Gastroesophageal sphincter (tissue), 4 donors: Measurements from ENCODE around the gene MMRN1. TPM values are rescaled to one million over a fixed set of nuclear protein-coding genes. Genes with fewer than 3 reads are reported as not detected.

Source experiments
- ATAC-seq: fragments of 150-250 bp; one replicate; pipeline ENCODE4 v1.9.1; 2016; ENCODE audit warnings: mild to moderate bottlenecking, moderate library complexity
- H3K27ac ChIP-seq, 4 donors: fragments of 200-600 bp; sonication (generic) in 3 of 4; 1 replicate in 3 of 4; 2 replicates in 1 of 4; pipeline ENCODE4 v1.5.1; 2016 to 2019
- H3K27me3 ChIP-seq: fragments of 200-600 bp; sonication (generic); one replicate; pipeline ENCODE4 v1.5.1; 2019
- H3K36me3 ChIP-seq, 2 donors: fragments of 200-600 bp; sonication (generic); one replicate each; pipeline ENCODE4 v1.5.1; 2019; ENCODE audit warnings: control low read depth in 1 of 2
- H3K4me1 ChIP-seq, 3 donors: fragments of 200-600 bp; sonication (generic); 1 replicate in 2 of 3; 2 replicates in 1 of 3; pipeline ENCODE4 v1.5.1; 2016 to 2019; ENCODE audit warnings: control low read depth in 2 of 3
- H3K4me3 ChIP-seq, 2 donors: fragments of 200-600 bp; sonication (generic); one replicate each; pipeline ENCODE4 v1.5.1; 2019; ENCODE audit warnings: mild to moderate bottlenecking in 1 of 2, moderate library complexity in 1 of 2
- H3K9me3 ChIP-seq, 3 donors: fragments of 200-600 bp; sonication (generic); one replicate each; pipeline ENCODE4 v1.5.1; 2017 to 2019; ENCODE audit warnings: control low read depth in 2 of 3
- EP300 ChIP-seq: sonication (generic); formaldehyde crosslinking; IDR thresholded peaks from one replicate; pipeline ENCODE4 v1.6.1; 2017; ENCODE audit warnings: antibody characterized with exemption, mild to moderate bottlenecking
- POLR2A ChIP-seq, 2 donors: fragments of 450-650 bp; IDR thresholded peaks; one replicate each; pipeline ENCODE4 v1.6.1; 2017; ENCODE audit warnings: antibody characterized with exemption in 2 of 2, mild to moderate bottlenecking in 2 of 2, moderate library complexity in 1 of 2
- POLR2AphosphoS5 ChIP-seq: sonication (generic); formaldehyde crosslinking; IDR thresholded peaks from one replicate; pipeline ENCODE4 v1.6.1; 2017; ENCODE audit warnings: antibody characterized with exemption
- WGBS, 2 donors: methylation state at CpG; one replicate each; pipeline ENCODE4 v1.1.5; 2018; ENCODE audit warnings: low coverage in 1 of 2; 5-methylcytosine and 5-hydroxymethylcytosine counted together
- total RNA-seq, 4 donors: library from RNA; depleted of rRNA; stranded (reverse); fragments of >200 nt; gene quantifications; one replicate each; pipeline ENCODE4 v1.1.0, GENCODE V29; 2016
- TF ChIP-seq, protein P1 (sequence below), 4 experiments: fragments of 200-600 bp in 2 of 4; fragments of 450-650 bp in 2 of 4; sonication (generic) in 1 of 4; IDR thresholded peaks; one replicate each; pipeline ENCODE4 v1.5.1; 2017 to 2019; ENCODE audit warnings: antibody characterized with exemption in 4 of 4, mild to moderate bottlenecking in 2 of 4, moderate library complexity in 2 of 4

Gene MMRN1
- total RNA-seq, 4 donors from 2014 or later: 1.9 to 75.2 (median 43.5) TPM

DNA sequence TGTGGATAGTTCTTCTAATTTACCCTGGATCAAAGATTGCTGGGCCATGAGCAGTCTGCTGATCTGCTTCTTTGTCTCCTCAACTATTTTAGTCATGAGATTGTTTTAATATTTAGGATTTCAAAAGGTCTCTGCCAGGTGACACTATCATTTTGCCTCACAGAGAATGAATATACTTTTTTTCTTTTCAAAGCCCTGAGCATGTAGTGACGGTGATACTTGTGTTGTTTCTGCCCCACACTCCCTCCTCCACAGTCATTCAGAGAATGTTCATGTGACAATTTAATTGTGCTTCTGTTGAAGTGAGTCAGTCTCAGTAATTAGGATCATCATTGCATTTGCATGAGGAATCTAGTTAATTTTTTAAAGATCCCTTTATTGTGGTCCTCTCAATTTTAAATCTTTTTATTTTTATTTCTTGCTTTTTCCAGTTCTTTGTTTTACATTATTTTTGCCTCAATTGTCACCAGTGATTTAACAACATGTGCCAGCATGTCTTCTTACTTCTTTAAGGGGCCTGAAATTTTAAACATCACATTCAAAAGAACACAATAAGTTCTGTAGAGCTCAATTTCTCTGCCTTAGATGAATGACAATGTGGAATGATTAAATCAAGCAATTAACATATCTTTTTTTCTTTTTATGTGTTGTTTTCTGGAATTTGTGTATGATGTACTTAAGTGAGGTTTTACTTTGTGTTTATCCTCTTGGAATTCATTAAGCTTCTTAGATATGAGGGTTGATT lies 12.3 kb downstream of the MMRN1 start:
- ATAC-seq: no peak
- H3K9me3 ChIP-seq: no peaks in the 10 kb centered on the region
- TF ChIP-seq POLR2AphosphoS5 (no peak), POLR2A (IDR thresholded peaks at IDR 0.05) (no peak), EP300 (no peak)
- TF ChIP-seq, protein P1, sequence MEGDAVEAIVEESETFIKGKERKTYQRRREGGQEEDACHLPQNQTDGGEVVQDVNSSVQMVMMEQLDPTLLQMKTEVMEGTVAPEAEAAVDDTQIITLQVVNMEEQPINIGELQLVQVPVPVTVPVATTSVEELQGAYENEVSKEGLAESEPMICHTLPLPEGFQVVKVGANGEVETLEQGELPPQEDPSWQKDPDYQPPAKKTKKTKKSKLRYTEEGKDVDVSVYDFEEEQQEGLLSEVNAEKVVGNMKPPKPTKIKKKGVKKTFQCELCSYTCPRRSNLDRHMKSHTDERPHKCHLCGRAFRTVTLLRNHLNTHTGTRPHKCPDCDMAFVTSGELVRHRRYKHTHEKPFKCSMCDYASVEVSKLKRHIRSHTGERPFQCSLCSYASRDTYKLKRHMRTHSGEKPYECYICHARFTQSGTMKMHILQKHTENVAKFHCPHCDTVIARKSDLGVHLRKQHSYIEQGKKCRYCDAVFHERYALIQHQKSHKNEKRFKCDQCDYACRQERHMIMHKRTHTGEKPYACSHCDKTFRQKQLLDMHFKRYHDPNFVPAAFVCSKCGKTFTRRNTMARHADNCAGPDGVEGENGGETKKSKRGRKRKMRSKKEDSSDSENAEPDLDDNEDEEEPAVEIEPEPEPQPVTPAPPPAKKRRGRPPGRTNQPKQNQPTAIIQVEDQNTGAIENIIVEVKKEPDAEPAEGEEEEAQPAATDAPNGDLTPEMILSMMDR (IDR thresholded peaks at IDR 0.05): no peak
- H3K4me1 ChIP-seq: no peaks in the 10 kb centered on the region
- H3K4me3 ChIP-seq: no peak overlapping the region
- H3K36me3 ChIP-seq: no peaks in the 10 kb centered on the region
- no peaks in the 10 kb centered on the region for H3K27me3 ChIP-seq
- WGBS, 2 donors: 46 to 50% methylated on average over 1 of the region's 1 CpG
- H3K27ac ChIP-seq: no peak overlapping the region

DNA sequence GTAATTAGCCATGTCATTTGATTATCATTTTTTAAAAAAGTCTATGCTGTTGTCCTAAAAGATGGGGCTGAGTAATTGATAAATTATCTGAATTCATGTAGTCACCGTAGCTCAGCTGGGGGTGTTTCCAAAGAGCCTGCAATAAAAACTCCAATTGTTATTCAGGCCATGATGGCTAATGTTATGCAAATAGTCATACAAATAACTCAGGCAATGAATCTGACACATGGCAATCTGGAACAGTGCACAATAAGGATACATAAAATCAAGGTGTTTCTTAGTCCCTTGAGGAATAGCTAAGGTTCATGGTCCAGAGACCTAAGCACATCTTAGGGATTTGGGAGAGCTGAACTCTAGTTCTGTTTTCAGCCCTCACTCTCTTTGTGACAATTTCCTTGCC lies 15.2 kb downstream of the MMRN1 start:
- no peaks in the 10 kb centered on the region for H3K27me3 ChIP-seq
- TF ChIP-seq POLR2AphosphoS5 (no peak), POLR2A (IDR thresholded peaks at IDR 0.05) (no peak), EP300 (no peak)
- TF ChIP-seq, protein P1 (IDR thresholded peaks at IDR 0.05): no peak
- WGBS, 2 donors: 72 to 100% methylated on average over 1 of the region's 1 CpG
- no peak overlapping the region for H3K27ac ChIP-seq
- H3K4me1 ChIP-seq: no peaks in the 10 kb centered on the region
- no peaks in the 10 kb centered on the region for H3K36me3 ChIP-seq
- ATAC-seq: no peak
- no peaks in the 10 kb centered on the region for H3K9me3 ChIP-seq
- no peak overlapping the region for H3K4me3 ChIP-seq

DNA sequence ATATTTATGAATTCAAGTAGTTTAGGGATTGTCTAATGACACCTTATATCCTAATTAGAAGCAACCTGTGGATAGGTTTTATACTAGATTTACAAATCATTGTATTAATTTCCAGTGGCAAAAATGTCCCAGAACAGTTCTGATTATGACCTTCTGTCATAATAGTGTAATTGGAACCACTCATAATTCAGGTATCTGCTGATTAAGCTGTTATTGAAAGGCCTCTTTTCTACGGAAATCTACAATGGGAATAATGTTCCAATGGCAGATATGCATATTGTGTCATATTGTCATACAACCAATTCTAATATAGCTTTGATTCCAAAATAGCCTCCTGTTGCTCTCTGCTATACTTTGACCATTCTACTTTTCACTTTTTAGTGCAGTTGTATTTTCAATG lies 19.0 kb downstream of the MMRN1 start:
- no peak for ATAC-seq
- Histone ChIP-seq H3K4me3 (no peak overlapping the region), H3K27ac (no peak overlapping the region), H3K36me3 (no peaks in the 10 kb centered on the region), H3K9me3 (no peaks in the 10 kb centered on the region), H3K4me1 (no peaks in the 10 kb centered on the region), H3K27me3 (no peaks in the 10 kb centered on the region)
- WGBS, 2 donors: 71 to 94% methylated on average over 1 of the region's 1 CpG
- TF ChIP-seq, protein P1 (IDR thresholded peaks at IDR 0.05): no peak
- no peak for TF ChIP-seq POLR2A (IDR thresholded peaks at IDR 0.05)

DNA sequence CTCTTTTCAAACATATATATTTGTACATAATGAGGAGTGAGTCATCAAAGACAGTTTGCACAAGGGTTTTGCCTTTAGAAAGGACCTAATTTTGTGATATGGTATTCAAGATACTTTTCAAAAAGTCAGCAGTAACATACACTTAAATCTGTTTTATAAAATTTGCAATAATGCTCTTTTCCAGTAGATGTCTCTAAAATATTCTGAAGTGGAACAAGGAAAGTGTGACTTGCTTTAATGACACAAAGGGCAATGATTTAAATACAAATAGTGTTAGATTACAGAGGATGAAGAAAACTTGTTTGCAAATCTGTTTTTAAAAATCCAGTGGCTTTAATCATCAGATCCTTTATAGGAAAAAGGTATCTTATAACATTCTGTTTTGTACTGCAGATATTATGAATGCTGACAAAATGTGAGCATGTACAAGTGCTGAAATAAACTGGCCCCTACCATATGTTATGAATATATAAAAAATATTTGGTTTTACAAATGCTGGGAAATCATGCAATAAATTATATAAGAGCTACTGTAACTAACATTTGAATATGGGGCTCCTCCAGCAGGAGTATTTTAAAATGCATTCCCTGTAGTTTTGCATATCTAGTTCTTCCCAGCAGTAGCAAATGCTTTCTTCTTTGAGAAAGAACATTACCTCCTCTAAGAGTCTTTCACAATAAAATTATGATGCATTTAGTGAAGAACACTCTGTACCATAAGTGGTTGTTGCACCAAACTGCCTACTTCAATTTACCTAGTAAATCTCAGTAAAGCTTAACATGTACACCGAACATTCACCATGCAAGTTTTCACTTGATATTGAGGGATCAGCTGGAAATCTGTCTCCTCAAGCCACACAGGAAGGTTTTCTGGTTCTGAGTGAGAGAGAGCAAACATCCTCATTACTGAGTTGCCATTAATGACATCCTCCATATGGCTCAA lies 20.2 kb downstream of the MMRN1 start:
- 44 to 70% methylated on average over 1 of the region's 1 CpG for WGBS, 2 donors
- Histone ChIP-seq H3K36me3 (no peaks in the 10 kb centered on the region), H3K4me1 (no peaks in the 10 kb centered on the region), H3K27ac (no peak overlapping the region), H3K27me3 (no peaks in the 10 kb centered on the region), H3K4me3 (no peak overlapping the region), H3K9me3 (no peaks in the 10 kb centered on the region)
- TF ChIP-seq EP300 (no peak), POLR2AphosphoS5 (no peak), POLR2A (IDR thresholded peaks at IDR 0.05) (no peak)
- TF ChIP-seq, protein P1 (IDR thresholded peaks at IDR 0.05): no peak
- ATAC-seq: no peak
